Left cardiac atrium (tissue), 4 donors: Measurements from ENCODE around the gene FGFBP2. TPM values are rescaled to one million over a fixed set of nuclear protein-coding genes. Genes with fewer than 3 reads are reported as not detected.
A peak's percentile ranks its signal among the peaks of the same experiment; 100 is the strongest.

Experiments used
- ATAC-seq, 2 donors: fragments of 200-7000 bp; cut with Tn5 transposase; one replicate each; pipeline ENCODE4 v1.9.1; 2020; ENCODE audit warnings: mild to moderate bottlenecking in 2 of 2, moderate library complexity in 2 of 2
- DNase-seq: peaks from one replicate; pipeline ENCODE4 v3.0.0-alpha.2; 2020
- intact Hi-C, 2 donors: fragments of 100-400 bp; cut with DNase I; formaldehyde crosslinking; loops; one replicate each; pipeline versions ENCODE4 v1.14.1 to v1.15.1; 2022 to 2023
- total RNA-seq, 2 donors: library from RNA; stranded (reverse); fragmentation: NEBNext Ultra II Directional; extraction: Animal tissue kit (Norgen Biotek cat#: 25700); gene quantifications; one replicate each; pipeline ENCODE4 v1.2.1, GENCODE V29; 2021
- donor health status: DM: no; HTN: yes; CAD: no.
- donor health status: DM: no; HTN: yes; CAD: no; lungs with severe emphysema.
- donor health status: DM: yes; HTN: yes; CAD: no.
- donor health status: Dilated cardiomyopathy.

Gene FGFBP2
- total RNA-seq, 2 donors from 2014 or later: 4.4 to 18.5 TPM

DNA sequence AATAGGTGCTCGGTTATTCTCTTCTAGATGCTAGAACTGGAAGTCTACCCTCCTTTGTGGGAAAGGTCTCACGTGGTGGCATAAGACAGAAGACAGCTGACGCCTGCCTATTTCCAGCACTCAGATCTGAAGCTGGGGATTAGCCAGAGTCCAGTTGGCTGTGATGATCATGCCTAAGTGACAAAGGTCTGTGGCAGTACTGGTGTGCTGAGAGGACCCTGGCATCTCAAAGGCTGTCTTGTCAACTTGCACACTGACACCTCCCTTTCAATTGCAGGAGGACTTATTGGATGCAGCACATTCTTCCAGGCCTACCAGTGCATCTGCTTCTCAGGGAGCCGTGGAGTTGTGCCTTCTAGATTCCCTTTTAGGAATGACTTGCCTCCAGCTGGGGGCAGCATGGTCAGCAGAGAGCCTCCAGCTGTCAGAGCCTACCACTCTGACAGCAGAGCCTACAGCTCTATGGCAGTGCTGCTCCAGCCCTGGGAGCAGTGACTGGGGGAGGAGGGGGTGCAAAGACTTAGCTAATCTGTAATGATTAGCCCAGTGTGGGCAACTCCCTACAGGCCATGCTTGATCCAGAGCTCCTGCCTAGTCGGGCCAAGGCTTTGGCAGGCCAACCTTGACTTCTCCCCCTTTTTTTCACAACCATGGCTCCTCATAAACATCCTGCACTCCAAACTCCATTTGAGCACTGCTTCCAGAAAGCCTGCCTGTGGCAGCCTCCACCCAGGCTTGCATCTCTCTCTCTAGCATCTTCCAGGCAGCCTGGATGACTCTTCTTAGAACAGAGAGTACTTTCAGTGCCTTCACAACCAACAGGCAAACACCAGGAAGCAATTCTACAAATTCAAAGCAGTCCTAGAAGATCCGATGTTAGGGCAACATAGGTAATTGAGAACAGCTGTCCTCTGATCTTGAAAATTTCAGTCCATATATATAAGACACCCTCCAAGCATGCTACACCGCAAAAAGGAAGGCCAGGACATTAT lies 13.8 kb upstream of the FGFBP2 start:
- ATAC-seq (peak; percentile 90 to 93), DNase-seq (peak; percentile 33)

DNA sequence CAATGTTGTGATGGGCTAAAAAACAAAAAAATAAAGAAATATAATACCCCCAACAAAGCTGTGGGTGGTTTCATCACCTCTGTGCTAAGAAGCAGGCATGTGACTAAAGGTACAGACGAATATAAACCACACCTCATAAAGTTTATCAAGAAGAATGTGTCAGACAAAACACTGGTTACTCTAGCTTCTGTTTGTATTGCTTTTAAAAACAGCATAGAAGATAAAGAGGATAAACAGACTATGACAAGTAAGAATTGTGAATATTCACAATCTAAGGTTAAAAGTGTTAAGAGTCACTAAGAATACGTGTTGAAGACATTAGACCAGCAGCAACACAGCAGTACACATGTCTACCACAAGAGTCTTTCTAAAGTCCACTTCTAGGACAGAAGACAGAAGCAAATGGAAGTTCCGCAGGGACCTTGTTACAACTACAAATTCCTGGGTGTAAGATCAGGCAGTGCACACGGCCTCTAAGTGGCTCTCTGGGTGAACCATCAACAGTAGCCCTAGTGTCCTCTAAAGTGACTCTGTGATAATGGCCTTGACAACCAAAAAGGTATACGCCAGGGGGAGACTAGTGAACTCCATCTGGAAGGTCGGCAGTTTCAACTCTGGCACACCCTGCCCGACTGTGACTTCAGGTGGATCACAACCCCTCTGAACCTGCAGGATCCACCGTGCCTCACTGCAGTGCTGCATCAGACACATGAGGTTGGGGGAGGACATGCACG lies 8.3 kb upstream of the FGFBP2 start:
- ATAC-seq (peak; percentile 15 to 32), DNase-seq (no peak)
- intact Hi-C loops: no loop called here

More for the DNA sequence above, 13.8 kb upstream of the FGFBP2 start:
- intact Hi-C loops: no loop called here

DNA sequence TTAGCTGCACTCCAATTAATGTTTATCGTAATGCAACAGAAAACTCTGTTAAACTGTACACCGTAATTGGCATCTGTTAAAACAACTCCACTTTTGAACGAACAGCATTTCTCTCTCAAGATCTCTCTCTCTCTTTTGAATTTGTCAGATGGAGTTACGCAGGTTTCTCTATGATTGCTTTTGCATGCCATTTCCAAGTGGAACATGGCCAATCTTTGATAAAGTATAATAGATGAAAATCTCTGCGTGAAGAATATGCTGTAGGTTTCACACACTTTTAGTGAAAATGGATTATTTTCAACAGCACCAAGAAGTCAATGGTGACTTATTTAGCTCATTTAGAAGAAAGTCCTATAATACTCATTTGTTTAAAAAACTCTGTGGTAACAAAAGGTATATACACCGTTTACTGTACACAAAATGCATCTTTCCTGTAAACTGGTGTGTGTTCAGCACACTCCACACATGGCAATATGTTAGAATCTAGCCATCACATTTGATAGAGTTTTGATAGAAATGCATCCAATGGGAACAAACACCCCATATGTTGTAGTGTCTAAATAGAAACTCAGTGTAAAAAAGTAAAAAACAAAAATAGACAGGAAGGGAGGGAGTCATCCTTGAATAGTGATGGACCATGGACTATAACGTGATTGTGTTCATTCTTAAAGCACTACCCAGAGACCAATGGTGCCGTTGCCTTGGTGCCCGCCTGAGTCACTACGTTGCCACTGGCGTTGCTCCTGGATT lies 5.8 kb upstream of the FGFBP2 start:
- intact Hi-C loops: no loop called here
- no peak for ATAC-seq
- no peak for DNase-seq

DNA sequence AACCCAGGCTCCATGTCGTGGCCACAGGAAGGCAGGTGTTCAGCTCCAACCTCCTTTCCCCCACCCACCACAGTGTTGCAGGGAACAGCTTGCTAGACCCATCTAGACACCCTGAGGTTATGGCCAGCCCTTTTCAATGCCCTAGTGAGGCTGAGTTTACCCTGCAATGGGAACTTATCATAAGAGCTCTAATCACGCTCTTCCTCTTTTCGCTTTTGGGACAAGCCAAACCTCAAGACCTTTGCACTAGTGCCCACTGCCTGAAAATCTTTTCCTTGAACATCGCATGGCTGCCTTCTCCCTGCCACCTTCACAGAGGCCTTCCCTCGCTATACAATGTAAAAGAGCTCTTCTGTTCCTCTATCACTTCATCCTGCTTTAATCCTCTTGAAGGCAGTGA lies 2.4 kb upstream of the FGFBP2 start:
- ATAC-seq (no peak), DNase-seq (no peak)
- intact Hi-C loops: no loop called here

DNA sequence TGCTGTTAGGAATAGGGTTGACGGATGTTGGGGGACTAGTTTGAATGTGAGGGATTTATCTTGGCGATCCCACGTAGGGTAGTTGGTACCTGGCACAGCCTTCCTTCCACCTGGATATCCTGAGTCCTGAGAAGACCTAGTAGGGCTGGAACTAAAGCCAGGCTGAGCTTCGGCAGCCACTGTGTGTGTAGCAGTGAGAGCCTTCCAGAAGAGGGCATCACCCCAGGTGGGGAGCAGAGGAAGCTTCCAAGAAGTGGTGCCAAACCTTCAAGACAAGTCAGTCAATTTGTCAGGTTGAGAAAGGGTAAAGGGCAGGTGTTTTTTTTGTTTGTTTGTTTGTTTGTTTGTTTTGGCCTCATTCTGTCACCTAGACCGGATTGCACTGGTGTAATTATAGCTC lies 1.2 kb upstream of the FGFBP2 start:
- DNase-seq (no peak), ATAC-seq (no peak)
- intact Hi-C loops: loop anchor here in 1 of 2 donors (5.0 kb wide), 1 partner anchor 38 kb away; no protein-coding TSS in a partner anchor

DNA sequence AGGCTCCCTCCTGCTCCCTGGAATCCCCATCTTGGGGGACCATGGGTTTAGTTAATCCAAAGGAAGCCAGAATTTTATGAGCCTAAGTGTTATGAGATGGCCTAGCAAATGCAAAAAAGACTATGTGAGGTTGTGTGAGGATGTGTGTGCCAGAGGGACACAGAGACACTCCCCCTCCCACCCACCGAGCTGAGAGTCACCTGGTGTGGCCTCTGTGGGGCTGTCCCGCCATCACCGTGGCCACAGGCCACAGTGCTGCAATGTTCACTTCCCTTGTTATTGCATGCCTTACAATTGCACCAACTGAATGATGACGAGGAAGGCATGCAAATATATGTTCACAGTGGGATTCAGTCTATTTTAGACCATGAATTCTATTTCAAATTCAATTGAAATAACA lies 601 bp upstream of the FGFBP2 start:
- DNase-seq (no peak), ATAC-seq (peak in 1 of 2 donors; percentile 32)
- intact Hi-C loops: loop anchor here in 1 of 2 donors (5.0 kb wide), 1 partner anchor 39 kb away; no protein-coding TSS in a partner anchor

DNA sequence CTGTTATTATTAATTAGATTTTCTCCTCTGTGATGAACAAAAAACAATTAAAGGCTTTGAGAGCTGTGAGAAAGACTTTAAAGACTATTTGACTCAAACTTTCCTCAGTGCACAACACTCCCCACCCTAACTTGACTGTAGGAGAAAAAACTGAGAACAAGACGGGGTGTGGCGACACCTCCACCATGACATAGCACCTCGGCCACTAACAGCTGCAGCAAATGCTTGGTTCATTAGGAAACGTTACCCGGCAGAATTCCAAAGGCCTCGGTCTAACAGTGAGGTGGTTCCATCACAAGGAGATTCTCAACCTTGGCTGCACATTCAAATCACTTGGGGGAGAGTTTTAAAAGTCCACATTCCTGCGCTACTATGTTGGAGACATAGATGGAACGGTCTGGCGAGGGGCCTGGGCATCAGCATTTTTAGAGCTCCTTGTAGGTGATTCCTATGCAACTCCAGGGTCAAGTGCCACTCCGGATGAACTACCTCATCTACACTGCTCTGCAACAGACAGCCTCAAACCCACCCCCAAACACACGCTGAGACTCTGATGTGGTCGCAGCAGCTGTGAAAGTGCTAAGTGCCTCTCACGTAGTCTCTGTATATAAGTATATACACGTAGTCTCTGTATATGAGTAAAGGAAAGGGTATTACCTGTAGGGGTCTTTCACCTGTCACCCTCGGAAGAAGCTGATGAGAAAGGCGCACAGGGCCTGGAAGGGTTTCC lies 1.0 kb downstream of the FGFBP2 start:
- ATAC-seq (peak in 1 of 2 donors; percentile 15), DNase-seq (no peak)
- intact Hi-C loops: loop anchor here in 1 of 2 donors (5.0 kb wide), 1 partner anchor 40 kb away; no protein-coding TSS in a partner anchor

DNA sequence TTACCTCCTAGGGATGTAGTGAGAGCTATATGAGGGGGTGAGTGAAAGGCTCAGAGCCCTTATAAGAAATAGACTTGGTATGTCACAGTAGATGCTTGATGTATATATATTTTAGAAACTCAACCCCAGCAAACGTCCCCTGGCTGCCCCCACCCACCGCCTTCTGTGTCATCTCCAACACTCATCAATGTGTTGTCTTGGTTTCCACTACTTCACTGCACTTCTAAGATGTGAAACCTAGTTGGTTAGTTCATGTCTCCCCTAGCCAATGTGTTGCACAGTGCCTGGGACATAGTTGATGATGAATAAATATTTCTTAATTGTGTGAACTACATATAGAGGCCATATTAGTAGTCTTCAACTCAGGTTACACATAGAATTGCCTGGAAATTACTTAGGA lies 4.4 kb downstream of the FGFBP2 start:
- ATAC-seq: no peak
- intact Hi-C loops: loop anchor here (5.0 kb wide), 3 partner anchors 76 to 226 kb away; no protein-coding TSS in a partner anchor

DNA sequence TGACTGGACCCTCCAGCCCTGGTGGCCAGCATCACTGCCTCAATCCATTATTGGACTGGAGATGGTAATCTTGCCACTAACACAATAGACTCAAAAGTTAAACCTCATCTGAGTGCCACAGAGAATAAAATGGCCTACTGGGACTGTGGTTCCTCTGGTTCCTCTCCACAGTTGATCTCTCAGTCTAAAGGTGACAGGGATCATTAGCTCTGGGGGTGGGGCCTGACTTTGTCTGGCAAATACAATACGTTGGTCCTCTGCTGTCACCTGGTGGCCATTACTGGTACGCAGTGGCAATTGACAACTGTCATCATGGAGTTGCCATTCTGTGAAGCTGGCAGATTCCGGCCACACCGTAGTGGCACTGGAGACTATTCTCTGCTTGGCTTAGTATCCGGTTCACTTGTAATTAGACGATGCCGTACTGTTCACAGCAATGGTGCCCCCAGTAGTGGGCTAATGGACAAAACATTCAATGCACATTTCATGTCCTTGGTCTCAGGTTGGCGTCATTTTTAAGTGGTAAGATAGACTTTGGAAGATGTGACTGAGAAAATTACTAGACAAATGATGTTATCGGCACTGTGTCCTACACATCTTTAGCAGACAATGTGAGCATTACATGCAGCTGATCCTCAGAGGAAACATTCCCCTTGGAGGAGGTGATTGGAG lies 6.7 kb downstream of the FGFBP2 start:
- intact Hi-C loops: loop anchor here (2.0 to 5.0 kb wide), 4 partner anchors 74 to 478 kb away; no protein-coding TSS in a partner anchor
- peak; percentile 82 for DNase-seq
- peak; percentile 91 to 94 for ATAC-seq

More for the DNA sequence above, 4.4 kb downstream of the FGFBP2 start:
- no peak for DNase-seq

DNA sequence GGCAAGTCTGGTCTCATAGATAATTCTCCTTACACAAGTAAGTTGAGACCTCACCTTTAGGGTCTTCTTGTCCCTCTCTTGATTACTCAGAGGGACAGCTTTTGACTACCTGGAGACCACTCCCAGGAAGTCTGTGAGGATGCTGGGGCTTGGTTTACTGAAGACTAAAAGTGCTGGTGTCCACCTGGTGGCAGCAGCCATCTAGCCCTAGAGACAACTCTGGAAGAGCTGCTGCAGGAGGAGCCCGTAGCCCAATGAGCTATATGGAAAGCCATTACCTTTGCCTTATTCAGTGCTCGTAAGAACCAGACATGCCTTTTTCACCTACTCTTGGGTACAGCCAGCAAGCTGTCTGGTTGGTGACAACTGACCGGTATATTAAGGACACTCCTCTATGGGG lies 7.3 kb downstream of the FGFBP2 start:
- DNase-seq (no peak), ATAC-seq (peak; percentile 8 to 43)
- intact Hi-C loops: loop anchor here (1.0 to 5.0 kb wide), 5 partner anchors 73 to 477 kb away; no protein-coding TSS in a partner anchor

DNA sequence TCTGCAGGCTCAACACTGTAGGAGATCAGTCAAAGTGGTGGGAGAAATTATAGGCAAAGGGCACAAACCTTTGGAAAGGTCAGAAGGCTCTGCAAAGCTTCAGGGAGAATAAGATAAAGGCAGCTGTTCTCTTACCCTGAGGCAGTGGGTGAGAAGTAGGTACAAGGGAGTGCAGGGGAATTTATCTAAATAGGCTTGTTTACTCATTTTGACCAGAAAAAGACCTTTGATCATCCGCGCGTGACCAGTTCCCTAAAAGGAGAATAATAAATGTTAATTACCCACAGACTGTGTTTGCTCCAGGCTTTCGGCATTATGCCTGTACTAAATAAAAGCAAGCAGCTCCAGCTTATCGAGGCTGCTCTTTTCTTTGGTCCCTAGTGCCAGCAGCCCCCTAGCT lies 9.3 kb downstream of the FGFBP2 start:
- DNase-seq: no peak
- no peak for ATAC-seq
- intact Hi-C loops: no loop called here

DNA sequence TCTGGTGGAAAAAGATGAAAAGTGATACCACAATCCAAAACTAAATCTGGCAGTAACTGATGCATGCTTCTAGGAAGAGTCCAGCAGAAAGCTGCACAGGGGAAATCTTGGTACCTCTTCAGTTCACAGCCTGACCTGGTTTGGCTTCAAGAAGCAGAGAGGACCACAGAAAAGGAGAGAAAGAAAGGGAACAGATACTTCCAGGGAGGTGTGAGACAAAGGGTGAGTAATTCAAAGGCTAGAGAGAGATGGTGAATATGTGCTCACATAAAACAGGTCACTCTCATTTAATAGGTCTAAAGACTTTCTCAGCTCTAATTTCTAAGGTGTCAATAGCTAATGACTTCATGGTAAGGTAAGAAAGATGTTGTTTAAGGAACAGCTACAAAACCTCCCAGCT lies 11.2 kb downstream of the FGFBP2 start:
- intact Hi-C loops: no loop called here
- ATAC-seq (no peak), DNase-seq (no peak)

DNA sequence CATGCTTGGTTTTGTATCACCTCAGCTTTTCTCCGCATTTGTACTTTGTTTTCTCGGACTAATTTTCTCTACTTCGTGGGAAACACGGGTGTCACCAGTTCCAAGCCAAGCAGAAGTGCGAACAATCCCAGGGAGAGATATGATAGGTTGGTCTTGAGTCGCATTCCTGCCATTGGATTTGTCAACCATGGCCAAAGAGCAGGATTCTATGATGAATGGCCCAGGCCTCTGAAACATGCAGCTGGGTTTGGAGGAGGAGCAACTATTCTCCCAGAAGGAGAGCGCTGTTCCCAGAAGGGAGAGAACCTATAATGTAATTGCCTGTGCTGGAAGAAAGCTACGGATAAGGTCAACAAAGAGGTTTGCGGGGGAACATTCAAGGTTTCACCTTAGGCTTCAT lies 14.1 kb downstream of the FGFBP2 start:
- intact Hi-C loops: no loop called here
- ATAC-seq (no peak), DNase-seq (no peak)

DNA sequence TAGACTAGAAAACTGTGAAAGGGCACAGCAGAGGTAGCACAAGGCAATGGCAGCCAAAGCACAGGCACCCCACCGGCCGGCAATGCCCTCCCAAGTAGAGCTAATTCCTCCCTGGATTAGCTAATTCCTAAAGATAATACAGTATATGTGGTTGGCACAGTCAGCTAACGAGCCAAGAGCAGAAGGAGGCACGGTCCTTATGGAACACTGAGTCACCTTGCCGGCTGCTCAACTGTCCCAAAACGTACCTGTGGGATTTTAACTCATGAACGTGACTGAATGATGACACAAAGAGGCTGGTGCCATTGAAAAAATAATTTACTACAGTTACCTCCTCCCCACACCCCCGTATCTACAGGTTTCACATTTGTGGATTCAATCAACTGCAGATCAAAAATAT lies 15.3 kb downstream of the FGFBP2 start:
- intact Hi-C loops: no loop called here
- ATAC-seq: no peak
- no peak for DNase-seq

DNA sequence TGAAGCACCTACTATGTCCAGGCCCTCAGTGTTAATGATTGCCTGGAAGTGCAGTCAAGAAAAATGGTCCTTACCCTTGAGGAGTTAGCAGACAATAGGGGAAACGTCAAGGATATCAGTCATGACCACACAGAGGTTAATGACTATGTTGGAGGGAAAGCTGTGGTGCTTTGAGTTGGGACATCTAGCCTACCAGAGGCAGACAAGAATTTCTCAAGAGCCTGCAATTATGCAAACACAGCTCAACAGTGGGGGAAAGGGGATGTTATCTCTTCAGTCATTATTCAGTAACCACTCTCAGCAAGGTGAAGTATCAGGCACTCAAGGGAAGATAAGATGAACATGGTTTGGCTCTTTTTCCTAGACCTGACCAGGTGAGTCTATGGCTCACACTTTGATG lies 17.5 kb downstream of the FGFBP2 start:
- intact Hi-C loops: no loop called here
- ATAC-seq (peak in 1 of 2 donors; percentile 53), DNase-seq (no peak)

DNA sequence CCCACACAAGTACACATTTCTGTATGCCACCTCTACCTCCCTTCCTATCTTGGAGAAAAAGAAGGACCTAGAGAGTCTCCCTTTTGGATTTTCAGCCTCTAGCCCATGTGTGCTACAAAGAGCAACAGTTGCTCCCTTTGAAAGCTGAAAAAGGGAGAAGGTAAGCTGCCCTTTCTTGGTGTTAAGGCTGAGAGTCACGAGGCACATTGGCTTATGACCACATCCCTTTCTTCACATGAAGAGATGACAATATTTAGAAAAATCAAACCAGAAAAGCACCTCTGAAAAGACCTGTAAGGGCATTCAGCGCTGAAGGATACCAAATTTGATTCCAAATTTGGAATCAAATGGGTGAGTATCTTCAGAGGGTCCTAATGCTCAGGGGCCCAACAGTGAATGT lies 18.1 kb downstream of the FGFBP2 start:
- ATAC-seq (no peak), DNase-seq (no peak)
- intact Hi-C loops: no loop called here

DNA sequence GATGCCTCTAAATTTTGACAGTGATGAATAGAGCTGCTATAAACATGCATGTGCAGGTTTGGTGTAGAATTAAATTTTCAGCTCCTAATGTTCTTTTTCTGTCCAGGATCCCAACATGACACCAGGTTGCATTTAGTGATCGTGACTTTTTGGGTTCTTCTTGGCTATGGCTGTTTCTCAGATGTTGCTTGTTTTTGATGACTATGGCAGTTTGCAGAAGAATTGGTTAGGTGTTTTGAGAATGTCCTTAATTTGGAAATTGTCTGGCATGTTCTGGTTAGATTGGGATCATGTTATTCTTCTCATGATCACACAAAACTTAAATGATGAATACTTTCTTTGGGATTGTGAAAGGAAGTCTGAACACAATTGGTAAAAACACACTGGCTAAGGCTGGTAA lies 20.7 kb downstream of the FGFBP2 start:
- DNase-seq (no peak), ATAC-seq (no peak)
- intact Hi-C loops: no loop called here

DNA sequence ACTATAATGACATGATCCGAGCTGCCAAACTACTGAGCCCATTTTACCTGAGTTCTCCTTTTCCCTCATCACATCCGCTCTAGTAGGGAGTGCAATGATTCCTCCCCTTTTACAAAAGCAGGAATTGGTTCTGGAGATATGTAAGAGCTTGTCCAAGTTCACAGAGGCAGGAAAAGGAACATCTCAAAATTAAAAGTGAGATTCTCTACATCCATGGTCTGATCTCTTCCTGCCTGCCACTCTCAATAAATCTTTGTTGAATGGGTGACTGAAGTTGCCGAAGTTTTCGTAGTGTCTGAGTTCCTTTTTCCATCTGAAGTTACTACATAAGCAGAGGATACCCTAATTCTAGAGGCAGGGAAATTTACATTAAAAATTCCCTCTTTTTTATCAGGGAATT lies 24.3 kb downstream of the FGFBP2 start, which contains the start of gene FGFBP1:
FGFBP1 (minus strand) TSS at position 101 of the 400 bp plus-strand sequence. CDS start 2,108 bp downstream, outside the sequence.
- DNase-seq (no peak), ATAC-seq (no peak)
- intact Hi-C loops: no loop called here
